ENCODE measurements around the gene MAP3K7. TPM values are rescaled to one million over a fixed set of nuclear protein-coding genes. Genes with fewer than 3 reads are reported as not detected.

The MAP3K7 gene
- total and polyA plus RNA-seq, 2 of the 4 experiments (the other 2 are of a cell fraction): 26.5 to 29.9 TPM

GRCh38 chr6:90468859-90469258, 118.0 kb downstream of the MAP3K7 start:
- no peak overlapping the region for H4K8ac ChIP-seq (ENCODE audit: low read depth in 2 of 2, low read length in 2 of 2)
- no peak overlapping the region for H3K18ac ChIP-seq (ENCODE audit: low read depth, low read length)
- H2BK5ac ChIP-seq (ENCODE audit: low read depth, low read length, poor library complexity, severe bottlenecking): no peak overlapping the region
- no peaks in the 10 kb centered on the region for H3K79me1 ChIP-seq (ENCODE audit: low read depth in 1 of 2, low read length in 2 of 2)
- WGBS, 2 experiments (ENCODE audit: extremely low coverage in 2 of 2, insufficient read length in 1 of 2): no CpG with 5 or more reads among the region's 1 CpG
- CTCF ChIA-PET: no interaction called here
- no peaks in the 10 kb centered on the region for H3K9me3 ChIP-seq (ENCODE audit: control insufficient read depth, insufficient read depth, low read length)
- H3K27ac ChIP-seq (ENCODE audit: insufficient read depth, low read length): no peak overlapping the region
- no peak overlapping the region for H4K5ac ChIP-seq (ENCODE audit: low read depth, low read length)
- H3K4me2 ChIP-seq (ENCODE audit: low read depth, low read length): no peak overlapping the region
- H2AFZ ChIP-seq (replicated peaks; ENCODE audit: low read length, poor library complexity): no peak overlapping the region
- H3K4me3 ChIP-seq (ENCODE audit: insufficient read depth, low read depth, low read length): no peak overlapping the region
- H3K23ac ChIP-seq (ENCODE audit: low read depth, low read length): no peak overlapping the region
- TF ChIP-seq RCOR1 (IDR thresholded peaks at IDR 0.05; ENCODE audit: insufficient replicate concordance, low read length): no peak
- TF ChIP-seq CTCF (conservative IDR thresholded peaks at IDR 0.05; ENCODE audit: low read depth, low read length): no peak
- no peak for TF ChIP-seq MAZ (IDR thresholded peaks at IDR 0.05; ENCODE audit: borderline replicate concordance, low read depth, low read length)
- TF ChIP-seq BHLHE40 (IDR thresholded peaks at IDR 0.05; ENCODE audit: low read depth, low read length): no peak
- TF ChIP-seq USF2 (IDR thresholded peaks at IDR 0.05; ENCODE audit: low read depth, low read length): no peak
- TF ChIP-seq NFE2L2 (IDR thresholded peaks at IDR 0.05; ENCODE audit: low read depth, low read length): no peak
- TF ChIP-seq CEBPB (IDR thresholded peaks at IDR 0.05; ENCODE audit: low read depth, low read length): no peak
- no peak for TF ChIP-seq ELK1 (IDR thresholded peaks at IDR 0.05; ENCODE audit: borderline replicate concordance, low read depth, low read length)
- TF ChIP-seq RAD21 (IDR thresholded peaks at IDR 0.05; ENCODE audit: low read length): no peak
- no peak for TF ChIP-seq CHD1 (IDR thresholded peaks at IDR 0.05; ENCODE audit: low read depth, low read length)
- TF ChIP-seq MAFK (IDR thresholded peaks at IDR 0.05; ENCODE audit: low read depth, low read length): no peak
- TF ChIP-seq FOS (IDR thresholded peaks at IDR 0.05; ENCODE audit: low read depth, low read length): no peak
- no peak for TF ChIP-seq SMC3 (IDR thresholded peaks at IDR 0.05; ENCODE audit: low read depth, low read length)
- no peak for TF ChIP-seq POLR2A (IDR thresholded peaks at IDR 0.05; ENCODE audit: low read depth, low read length)
- TF ChIP-seq RFX5 (IDR thresholded peaks at IDR 0.05; ENCODE audit: low read depth, low read length): no peak
- no peak for TF ChIP-seq MXI1 (IDR thresholded peaks at IDR 0.05; ENCODE audit: borderline replicate concordance, low read depth, low read length)
- H3K4me1 ChIP-seq (ENCODE audit: control insufficient read depth, insufficient read depth, low read length): no peaks in the 10 kb centered on the region
- no peak overlapping the region for H4K91ac ChIP-seq (ENCODE audit: insufficient read depth, low read depth, low read length)
- no peak overlapping the region for H3K14ac ChIP-seq (replicated peaks; ENCODE audit: low read depth, low read length)
- H3K56ac ChIP-seq (ENCODE audit: extremely low read depth, insufficient read depth, low read length): no peak overlapping the region
- no peaks in the 10 kb centered on the region for H4K20me1 ChIP-seq (ENCODE audit: insufficient read depth, low read length)
- H2BK120ac ChIP-seq (ENCODE audit: low read depth, low read length): no peak overlapping the region
- H2AK9ac ChIP-seq (replicated peaks; ENCODE audit: low read depth, low read length, poor library complexity): no peak overlapping the region
- H3K4ac ChIP-seq (ENCODE audit: low read depth, low read length): no peak overlapping the region
- H2BK15ac ChIP-seq (ENCODE audit: low read depth, low read length): no peak overlapping the region
- no TSS peak for BruUV-seq (replicated peaks)
- H3K27me3 ChIP-seq (ENCODE audit: control insufficient read depth, insufficient read depth, low read length): peaks cover 12% of the 10 kb centered on the region
- H2BK20ac ChIP-seq (ENCODE audit: low read depth, low read length): no peak overlapping the region
- in situ Hi-C loops (cut with MboI; ENCODE audit: low sequenced_read_pairs) (no loop called here), dilution Hi-C loops (cut with HindIII; ENCODE audit: low sequenced_read_pairs, unreplicated experiment) (no loop called here), intact Hi-C loops (cut with micrococcal nuclease) (no loop called here)
- H3K9me1 ChIP-seq (ENCODE audit: insufficient read depth, low read length): no peaks in the 10 kb centered on the region
- POLR2A ChIA-PET (ENCODE audit: unreplicated experiment): no interaction called here
- ATAC-seq (ENCODE audit: low read depth) (no peak), DNase-seq (no peak)
- no peaks in the 10 kb centered on the region for H3K36me3 ChIP-seq (ENCODE audit: control insufficient read depth, insufficient read depth, low read length)
- no peak overlapping the region for H3K9ac ChIP-seq (ENCODE audit: low read depth, low read length)
- H2AK5ac ChIP-seq (ENCODE audit: low read depth, low read length): no peak overlapping the region
